Activated CD8-positive, alpha-beta T cell treated with anti-CD3 and anti-CD28 coated beads for 36 hours (primary cell): ENCODE measurements around the gene ITGA1. TPM values are rescaled to one million over a fixed set of nuclear protein-coding genes. Genes with fewer than 3 reads are reported as not detected.
A peak's percentile ranks its signal among the peaks of the same experiment; 100 is the strongest.

Experiments
- ATAC-seq: fragments of 200-7000 bp; cut with Tn5 transposase; one replicate; pipeline ENCODE4 v1.10.0; 2021; ENCODE audit warnings: mild to moderate bottlenecking, moderate library complexity
- CTCF ChIA-PET: fragments of 350-600 bp; sonication (Branson Sonifier 250); formaldehyde crosslinking; loops from one replicate; lab custom pipeline; 2021; ENCODE audit warnings: antibody characterized with exemption; lab: Charles Lee
- POLR2A ChIA-PET: fragments of 350-600 bp; sonication (Branson Sonifier 250); formaldehyde crosslinking; loops from one replicate; lab custom pipeline; 2021; ENCODE audit warnings: antibody characterized with exemption; lab: Charles Lee
- DNase-seq: peaks from one replicate; pipeline ENCODE4 v3.0.0-alpha.2; 2020
- H3K27ac Mint-ChIP-seq: one replicate; pipeline ENCODE4 v1.8.0; 2021; ENCODE audit warnings: mild to moderate bottlenecking, mixed read lengths
- H3K27me3 Mint-ChIP-seq: one replicate; pipeline ENCODE4 v1.8.0; 2021; ENCODE audit warnings: mixed read lengths
- H3K36me3 Mint-ChIP-seq: one replicate; pipeline ENCODE4 v1.8.0; 2021; ENCODE audit warnings: low read depth, mixed read lengths
- H3K4me1 Mint-ChIP-seq: one replicate; pipeline ENCODE4 v1.8.0; 2021; ENCODE audit warnings: low read depth, mixed read lengths
- H3K4me3 Mint-ChIP-seq: one replicate; pipeline ENCODE4 v1.8.0; 2021; ENCODE audit warnings: mild to moderate bottlenecking, moderate library complexity, mixed read lengths
- H3K9me3 Mint-ChIP-seq: one replicate; pipeline ENCODE4 v1.8.0; 2021; ENCODE audit warnings: mixed read lengths
- intact Hi-C: fragments of 100-400 bp; cut with micrococcal nuclease; formaldehyde crosslinking; loops from one replicate; pipeline ENCODE4 v1.10.0; 2022
- total RNA-seq, 2 experiments: library from RNA; stranded (reverse); gene quantifications; one replicate each; pipeline ENCODE4 v1.2.3, GENCODE V29; 2021
- TF ChIP-seq, protein P1 (sequence below): fragments of 200-600 bp; IDR thresholded peaks from one replicate; pipeline ENCODE4 v1.8.0; 2022; ENCODE audit warnings: antibody characterized with exemption, mild to moderate bottlenecking

ITGA1 gene
- total RNA-seq, 2 experiments from 2014 or later = 5.1 to 6.0 TPM

DNA sequence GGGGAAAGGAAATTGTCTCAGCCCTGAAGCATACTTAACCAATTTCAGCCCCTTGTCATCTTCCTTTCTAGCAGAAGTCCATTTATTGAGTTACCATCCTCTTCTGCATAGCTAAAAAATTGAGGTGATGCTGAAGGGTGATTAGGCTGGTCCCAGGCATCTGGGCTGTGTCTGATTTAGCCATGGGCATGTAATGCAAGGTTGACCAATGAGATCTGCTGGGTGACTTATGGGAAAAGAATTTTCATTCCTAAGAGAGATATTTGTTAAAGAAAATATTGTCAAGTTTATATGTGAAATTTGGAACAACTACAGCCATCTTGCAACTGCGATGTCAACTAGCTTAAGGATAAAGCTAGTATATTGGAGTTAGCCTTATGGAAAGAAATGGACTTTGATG lies 206.6 kb downstream of the ITGA1 start:
- Mint-ChIP-seq H3K9me3 (no peaks in the 10 kb centered on the region), H3K27me3 (peaks cover 31% of the 10 kb centered on the region), H3K27ac (no peak overlapping the region), H3K36me3 (no peaks in the 10 kb centered on the region), H3K4me3 (no peak overlapping the region), H3K4me1 (peaks cover 5% of the 10 kb centered on the region)
- DNase-seq = no peak
- intact Hi-C loops = no loop called here
- TF ChIP-seq, protein P1, sequence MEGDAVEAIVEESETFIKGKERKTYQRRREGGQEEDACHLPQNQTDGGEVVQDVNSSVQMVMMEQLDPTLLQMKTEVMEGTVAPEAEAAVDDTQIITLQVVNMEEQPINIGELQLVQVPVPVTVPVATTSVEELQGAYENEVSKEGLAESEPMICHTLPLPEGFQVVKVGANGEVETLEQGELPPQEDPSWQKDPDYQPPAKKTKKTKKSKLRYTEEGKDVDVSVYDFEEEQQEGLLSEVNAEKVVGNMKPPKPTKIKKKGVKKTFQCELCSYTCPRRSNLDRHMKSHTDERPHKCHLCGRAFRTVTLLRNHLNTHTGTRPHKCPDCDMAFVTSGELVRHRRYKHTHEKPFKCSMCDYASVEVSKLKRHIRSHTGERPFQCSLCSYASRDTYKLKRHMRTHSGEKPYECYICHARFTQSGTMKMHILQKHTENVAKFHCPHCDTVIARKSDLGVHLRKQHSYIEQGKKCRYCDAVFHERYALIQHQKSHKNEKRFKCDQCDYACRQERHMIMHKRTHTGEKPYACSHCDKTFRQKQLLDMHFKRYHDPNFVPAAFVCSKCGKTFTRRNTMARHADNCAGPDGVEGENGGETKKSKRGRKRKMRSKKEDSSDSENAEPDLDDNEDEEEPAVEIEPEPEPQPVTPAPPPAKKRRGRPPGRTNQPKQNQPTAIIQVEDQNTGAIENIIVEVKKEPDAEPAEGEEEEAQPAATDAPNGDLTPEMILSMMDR = no peak
- POLR2A ChIA-PET = no interaction called here
- ATAC-seq = no peak
- CTCF ChIA-PET = no interaction called here

DNA sequence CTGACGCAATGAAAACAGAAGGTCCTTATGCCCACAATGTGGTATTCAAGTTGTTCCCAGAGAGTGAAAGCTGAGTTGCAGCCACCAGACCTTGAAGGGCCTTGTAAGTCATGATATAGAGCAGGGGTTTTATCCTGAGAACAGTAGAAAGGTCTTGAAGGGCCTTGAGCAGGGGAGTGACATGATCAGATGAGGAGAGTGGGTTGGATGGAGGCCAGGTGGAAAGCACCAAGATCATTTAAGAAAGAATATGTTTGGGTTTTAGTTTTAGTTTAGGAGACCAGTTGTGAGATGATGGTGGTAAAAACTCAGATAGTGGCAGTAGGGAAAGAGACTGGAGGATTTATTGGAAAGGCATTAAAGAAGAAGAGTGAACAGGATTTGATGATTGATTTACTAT lies 207.4 kb downstream of the ITGA1 start:
- intact Hi-C loops = no loop called here
- ChIA-PET CTCF (no interaction called here), POLR2A (no interaction called here)
- H3K9me3 Mint-ChIP-seq = no peaks in the 10 kb centered on the region
- no peak overlapping the region for H3K27ac Mint-ChIP-seq
- DNase-seq (peak; percentile 20), ATAC-seq (peak; percentile 37)
- peaks cover 4% of the 10 kb centered on the region for H3K4me1 Mint-ChIP-seq
- no peak overlapping the region for H3K4me3 Mint-ChIP-seq
- TF ChIP-seq, protein P1 = no peak
- peaks cover 28% of the 10 kb centered on the region for H3K27me3 Mint-ChIP-seq
- H3K36me3 Mint-ChIP-seq = no peaks in the 10 kb centered on the region

DNA sequence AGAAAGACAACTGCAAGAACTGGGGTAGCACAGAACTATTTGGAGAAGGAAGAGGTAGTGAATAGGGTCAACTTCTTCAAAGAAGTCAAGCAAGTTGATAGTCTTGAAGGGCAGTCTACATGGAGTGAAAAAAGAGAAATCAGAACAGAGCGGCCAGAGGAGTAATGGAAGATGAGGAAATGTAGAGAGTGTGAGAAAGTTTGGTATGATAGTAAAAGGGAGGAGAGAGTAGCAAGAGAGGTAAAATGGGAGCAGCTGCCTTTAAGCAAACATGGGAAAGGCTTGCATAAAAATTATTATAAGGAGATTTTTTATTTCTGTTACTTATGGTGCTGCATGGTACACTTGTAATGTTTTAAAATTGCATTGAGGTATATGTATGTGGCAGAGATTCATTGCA lies 208.2 kb downstream of the ITGA1 start:
- ATAC-seq (no peak), DNase-seq (no peak)
- TF ChIP-seq, protein P1 = no peak
- ChIA-PET POLR2A (interaction anchor here (0.8 kb wide), 1 partner anchor 31 kb away, joined by 3 read pairs; no protein-coding TSS in a partner anchor), CTCF (interaction anchor here (0.6 to 1.2 kb wide), 2 partner anchors 94 to 428 kb away, joined by 3 read pairs; no protein-coding TSS in a partner anchor)
- Mint-ChIP-seq H3K36me3 (no peaks in the 10 kb centered on the region), H3K27me3 (peaks cover 21% of the 10 kb centered on the region), H3K9me3 (no peaks in the 10 kb centered on the region), H3K4me3 (no peak overlapping the region), H3K27ac (no peak overlapping the region), H3K4me1 (peaks cover 2% of the 10 kb centered on the region)
- intact Hi-C loops = no loop called here

DNA sequence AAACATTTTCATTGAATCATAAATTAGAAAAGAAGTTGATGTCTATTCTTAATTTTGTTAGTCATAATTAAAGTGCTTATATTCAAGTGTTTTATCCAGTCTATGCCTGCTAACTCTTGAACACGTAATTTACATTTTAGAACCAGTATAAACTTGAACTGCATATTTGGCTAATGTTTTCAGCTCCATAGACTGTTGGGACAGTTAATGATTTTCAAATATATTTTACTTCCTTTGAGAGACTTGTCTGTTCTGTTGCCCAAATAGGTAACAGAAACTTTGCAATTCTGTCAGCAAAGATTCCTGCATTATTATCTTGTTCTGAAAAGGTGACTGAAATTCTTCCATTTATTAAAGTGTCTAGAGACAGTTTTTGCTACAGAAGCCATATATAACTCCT lies 209.3 kb downstream of the ITGA1 start:
- H3K4me1 Mint-ChIP-seq = peaks cover 2% of the 10 kb centered on the region
- TF ChIP-seq, protein P1 = no peak
- intact Hi-C loops = no loop called here
- ChIA-PET CTCF (interaction anchor here (0.8 to 1.1 kb wide), 2 partner anchors 9 to 93 kb away, joined by 3 read pairs; no protein-coding TSS in a partner anchor), POLR2A (interaction anchor here (0.8 to 1.0 kb wide), 2 partner anchors 9 to 32 kb away, joined by 3 read pairs; no protein-coding TSS in a partner anchor)
- no peaks in the 10 kb centered on the region for H3K9me3 Mint-ChIP-seq
- peaks cover 19% of the 10 kb centered on the region for H3K27me3 Mint-ChIP-seq
- no peak overlapping the region for H3K4me3 Mint-ChIP-seq
- no peak for ATAC-seq
- DNase-seq = no peak
- no peak overlapping the region for H3K27ac Mint-ChIP-seq
- no peaks in the 10 kb centered on the region for H3K36me3 Mint-ChIP-seq

DNA sequence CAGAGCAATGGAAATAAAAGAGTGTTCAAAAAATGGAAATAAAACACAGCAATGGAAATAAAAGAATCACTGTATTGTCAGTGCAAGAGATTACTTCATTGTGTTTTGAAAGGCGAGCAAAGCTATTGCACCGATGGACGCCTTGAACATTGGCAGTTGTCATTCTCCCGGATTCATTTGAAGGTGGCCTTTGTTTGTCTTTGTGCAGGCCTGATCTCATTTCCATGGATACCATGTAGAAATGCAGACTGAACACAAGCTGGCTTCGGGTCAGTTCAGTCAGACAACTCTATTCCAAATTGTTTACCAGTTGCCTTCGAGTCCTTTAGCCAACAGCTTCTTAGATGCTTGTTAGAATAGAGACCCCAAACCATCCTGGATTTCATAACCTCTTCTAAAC lies 209.7 kb downstream of the ITGA1 start:
- Mint-ChIP-seq H3K27ac (no peak overlapping the region), H3K4me1 (peaks cover 2% of the 10 kb centered on the region), H3K9me3 (no peaks in the 10 kb centered on the region), H3K4me3 (no peak overlapping the region), H3K27me3 (peaks cover 16% of the 10 kb centered on the region), H3K36me3 (no peaks in the 10 kb centered on the region)
- CTCF ChIA-PET = interaction anchor here (0.8 to 1.4 kb wide), 3 partner anchors 10 to 92 kb away, joined by 3 to 5 read pairs (median 3); no protein-coding TSS in a partner anchor
- DNase-seq (no peak), ATAC-seq (no peak)
- TF ChIP-seq, protein P1 = no peak
- POLR2A ChIA-PET = interaction anchor here (1.0 kb wide), 1 partner anchor 9 kb away, joined by 3 read pairs; no protein-coding TSS in a partner anchor
- intact Hi-C loops = no loop called here
